GM19099 (cell line): Measurements from ENCODE around the gene DUSP16.

Source experiments
- POLR2A ChIP-seq: IDR thresholded peaks from 3 replicates; pipeline ENCODE4 v1.6.1; 2011; ENCODE audit warnings: low read depth; ENCODE audit not compliant: insufficient read length; ENCODE audit errors: extremely low read depth

The DUSP16 gene

GRCh38 chr12:12562585-12563261 lies at the start of gene DUSP16:
Gene DUSP16, minus strand, starts transcription at chr12:12562863. Its CDS starts 41,765 bp downstream, at chr12:12521098.
- peak; percentile 83 for TF ChIP-seq POLR2A

- no peak for TF ChIP-seq POLR2A
Measured at GRCh38 chr12:12612358-12612757, 49.7 kb upstream of the DUSP16 start.

- peak; percentile 64 for TF ChIP-seq POLR2A
Measured at GRCh38 chr12:12611512-12612306, 49.0 kb upstream of the DUSP16 start, which contains the start of gene CREBL2. Gene CREBL2, plus strand, starts transcription at chr12:12611876. Its CDS starts 297 bp downstream, at chr12:12612173.

GRCh38 chr12:12610711-12611110 lies 48.0 kb upstream of the DUSP16 start:
- TF ChIP-seq POLR2A, result no peak

- no peak for TF ChIP-seq POLR2A
Measured at GRCh38 chr12:12609692-12610091, 47.0 kb upstream of the DUSP16 start.

GRCh38 chr12:12608557-12608957 lies 45.9 kb upstream of the DUSP16 start:
- no peak for TF ChIP-seq POLR2A

GRCh38 chr12:12606781-12607589 lies 44.3 kb upstream of the DUSP16 start:
- no peak for TF ChIP-seq POLR2A

GRCh38 chr12:12604740-12605139 lies 42.1 kb upstream of the DUSP16 start:
- TF ChIP-seq POLR2A, result no peak

- no peak for TF ChIP-seq POLR2A
Measured at GRCh38 chr12:12600659-12601058, 38.0 kb upstream of the DUSP16 start.

- no peak for TF ChIP-seq POLR2A
Measured at GRCh38 chr12:12599750-12600643, 37.3 kb upstream of the DUSP16 start.

- no peak for TF ChIP-seq POLR2A
Measured at GRCh38 chr12:12598864-12599263, 36.2 kb upstream of the DUSP16 start.

GRCh38 chr12:12592930-12593329 lies 30.3 kb upstream of the DUSP16 start:
- no peak for TF ChIP-seq POLR2A

GRCh38 chr12:12590961-12591360 lies 28.3 kb upstream of the DUSP16 start:
- no peak for TF ChIP-seq POLR2A

- TF ChIP-seq POLR2A, result no peak
Measured at GRCh38 chr12:12587878-12588277, 25.2 kb upstream of the DUSP16 start.

- no peak for TF ChIP-seq POLR2A
Measured at GRCh38 chr12:12586879-12587675, 24.4 kb upstream of the DUSP16 start.
